ENCODE results near the gene MPEG1.

- TF ChIP-seq CTCF (IDR thresholded peaks at IDR 0.05) (no peak), POLR2A (IDR thresholded peaks at IDR 0.05) (no peak)
These were observed 15.9 kb downstream of the MPEG1 start for GRCh38 chr11:59196777-59197176.
